ENCODE results near the gene OTUD5.
"Not testable (repeated sequence)": the region's sequence is repeated elsewhere in the genome, so short reads cannot be mapped to it uniquely, and the experiment has no call there.

Gene OTUD5

DNA sequence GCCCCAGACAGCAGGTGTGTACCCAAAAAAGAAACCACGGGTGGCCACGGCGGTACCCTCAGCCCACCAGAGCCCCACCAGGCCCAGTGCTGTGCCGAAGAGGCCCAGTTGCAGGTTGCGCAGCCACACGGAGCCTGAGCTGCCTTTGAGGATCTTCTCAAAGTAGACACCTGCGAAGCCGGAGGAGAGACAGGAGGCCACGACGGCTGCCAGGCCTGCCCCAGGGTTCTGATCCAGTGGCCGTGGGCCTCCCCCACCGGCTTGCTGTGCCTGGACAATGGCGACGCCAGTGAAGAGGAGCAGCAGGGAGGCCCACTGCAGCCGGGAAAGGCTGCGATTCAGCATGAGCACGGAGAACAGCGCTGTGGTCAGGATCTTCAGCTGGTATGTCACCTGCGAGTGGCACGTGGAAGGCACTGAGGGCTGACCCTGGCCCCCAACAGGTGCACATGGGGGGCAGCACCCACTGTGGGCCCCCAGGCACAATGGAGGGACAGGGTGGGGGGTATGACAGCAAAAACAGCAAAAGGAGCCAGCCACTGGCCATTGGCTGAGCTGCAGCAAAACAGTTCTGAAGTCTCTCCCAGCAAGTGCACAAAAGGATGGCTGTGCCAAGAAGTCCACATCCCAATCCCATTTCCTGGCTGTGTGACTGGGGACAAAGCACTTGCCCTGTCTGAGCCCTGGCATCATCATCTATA is 52.2 kb downstream of the OTUD5 start:
- no peak for DNase-seq

DNA sequence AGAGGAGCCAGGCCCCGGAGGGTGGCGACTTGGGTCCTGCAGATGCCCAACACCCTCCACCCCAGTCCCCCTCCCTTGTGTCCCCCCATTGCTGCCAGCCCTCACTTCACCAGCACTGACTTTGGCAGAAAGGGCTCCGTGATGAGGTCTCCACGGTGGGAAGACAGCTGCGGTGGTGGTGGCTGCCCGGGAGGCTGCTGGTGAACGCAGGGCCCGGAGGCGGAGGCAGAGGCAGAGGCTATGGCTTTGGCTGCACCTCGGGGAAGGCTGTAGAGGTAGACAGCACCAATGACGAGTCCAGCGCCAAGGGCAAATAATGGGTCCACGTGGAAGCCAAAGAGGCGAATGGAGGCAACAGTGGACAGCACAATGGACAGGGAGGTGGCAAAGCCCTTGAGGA is 52.8 kb downstream of the OTUD5 start:
- no peak for DNase-seq

DNA sequence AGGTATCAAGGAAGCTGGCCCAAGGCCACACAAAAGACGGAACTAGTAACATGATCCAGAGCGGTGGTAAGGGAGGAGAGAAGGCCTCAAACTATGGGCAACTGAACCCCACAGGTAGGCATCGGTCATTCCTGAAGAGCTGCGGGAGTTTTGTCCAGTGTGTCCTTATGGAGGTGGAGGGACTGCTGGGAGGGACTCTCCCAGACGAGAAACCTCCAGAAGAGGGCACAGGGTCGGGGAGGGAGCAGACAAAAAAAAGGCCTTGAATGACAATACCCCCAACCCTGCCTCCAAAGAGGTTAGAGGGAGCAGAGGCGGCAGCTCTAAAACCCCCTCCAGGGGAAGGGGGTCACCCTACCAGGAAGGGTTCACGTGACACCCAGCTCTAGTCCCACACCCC is 53.2 kb downstream of the OTUD5 start:
- DNase-seq = no peak

DNA sequence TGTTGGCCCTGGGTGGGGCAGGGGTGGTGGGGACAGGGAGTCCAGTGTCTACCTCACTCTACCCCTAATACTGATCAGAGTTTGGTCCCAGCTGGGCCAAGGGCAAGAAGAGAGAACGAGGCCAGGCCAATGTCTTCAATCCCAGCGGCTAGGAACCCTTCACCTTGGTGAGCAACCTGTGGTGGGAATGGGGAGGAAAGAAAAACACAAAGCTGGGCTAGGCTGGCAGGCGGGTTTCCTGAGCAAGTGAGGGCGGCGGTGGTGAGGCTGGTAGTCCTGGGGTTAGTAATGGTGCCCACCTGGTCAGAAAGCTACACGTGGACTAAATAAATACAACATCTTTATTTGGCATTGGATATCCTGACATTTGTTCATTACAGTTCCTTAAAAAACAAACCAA is 54.1 kb downstream of the OTUD5 start:
- DNase-seq = no peak

DNA sequence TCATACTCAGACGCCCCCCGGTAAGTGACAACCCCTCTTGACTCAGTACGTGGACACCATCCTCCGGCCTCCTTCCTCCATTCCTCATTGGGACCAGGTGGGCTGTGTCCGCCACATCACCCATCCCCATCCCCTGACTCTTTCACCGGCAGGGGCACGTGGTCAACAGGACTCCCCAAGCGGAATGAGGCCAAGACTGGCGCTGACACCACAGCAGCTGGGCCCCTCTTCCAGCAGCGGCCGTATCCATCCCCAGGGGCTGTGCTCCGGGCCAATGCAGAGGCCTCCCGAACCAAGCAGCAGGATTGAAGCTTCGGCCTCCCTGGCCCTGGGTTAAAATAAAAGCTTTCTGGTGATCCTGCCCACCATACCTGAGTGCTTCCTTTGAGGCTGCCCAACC is 54.6 kb downstream of the OTUD5 start:
- no peak for DNase-seq

DNA sequence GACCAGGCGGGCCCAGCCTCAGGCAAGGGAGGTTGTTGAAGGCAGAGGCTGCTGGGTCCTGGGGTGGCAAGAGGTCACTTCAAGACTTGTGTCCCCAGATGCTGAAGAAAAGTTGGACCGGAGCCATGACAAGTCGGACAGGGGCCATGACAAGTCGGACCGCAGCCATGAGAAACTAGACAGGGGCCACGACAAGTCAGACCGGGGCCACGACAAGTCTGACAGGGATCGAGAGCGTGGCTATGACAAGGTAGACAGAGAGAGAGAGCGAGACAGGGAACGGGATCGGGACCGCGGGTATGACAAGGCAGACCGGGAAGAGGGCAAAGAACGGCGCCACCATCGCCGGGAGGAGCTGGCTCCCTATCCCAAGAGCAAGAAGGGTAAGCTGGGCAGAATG is 55.3 kb downstream of the OTUD5 start:
- no peak for DNase-seq

GRCh38 chrX:48901069-48901468 is 56.3 kb downstream of the OTUD5 start:
- DNase-seq = no peak

DNA sequence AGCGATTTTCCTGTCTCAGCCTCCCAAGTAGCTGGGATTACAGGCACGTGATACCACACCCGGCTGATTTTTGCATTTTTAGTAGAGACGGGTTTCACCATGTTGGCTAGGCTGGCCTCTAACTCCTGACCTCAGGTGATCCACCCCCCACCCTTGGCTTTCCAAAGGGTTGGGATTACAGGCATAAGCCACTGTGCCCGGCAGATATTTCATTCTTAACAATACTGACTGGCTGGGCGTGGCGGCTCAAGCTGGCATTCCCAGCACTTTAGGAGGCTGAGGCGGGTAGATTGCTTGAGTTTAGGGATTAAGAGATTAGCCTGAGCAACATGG is 58.4 kb downstream of the OTUD5 start:
- DNase-seq = no peak

DNA sequence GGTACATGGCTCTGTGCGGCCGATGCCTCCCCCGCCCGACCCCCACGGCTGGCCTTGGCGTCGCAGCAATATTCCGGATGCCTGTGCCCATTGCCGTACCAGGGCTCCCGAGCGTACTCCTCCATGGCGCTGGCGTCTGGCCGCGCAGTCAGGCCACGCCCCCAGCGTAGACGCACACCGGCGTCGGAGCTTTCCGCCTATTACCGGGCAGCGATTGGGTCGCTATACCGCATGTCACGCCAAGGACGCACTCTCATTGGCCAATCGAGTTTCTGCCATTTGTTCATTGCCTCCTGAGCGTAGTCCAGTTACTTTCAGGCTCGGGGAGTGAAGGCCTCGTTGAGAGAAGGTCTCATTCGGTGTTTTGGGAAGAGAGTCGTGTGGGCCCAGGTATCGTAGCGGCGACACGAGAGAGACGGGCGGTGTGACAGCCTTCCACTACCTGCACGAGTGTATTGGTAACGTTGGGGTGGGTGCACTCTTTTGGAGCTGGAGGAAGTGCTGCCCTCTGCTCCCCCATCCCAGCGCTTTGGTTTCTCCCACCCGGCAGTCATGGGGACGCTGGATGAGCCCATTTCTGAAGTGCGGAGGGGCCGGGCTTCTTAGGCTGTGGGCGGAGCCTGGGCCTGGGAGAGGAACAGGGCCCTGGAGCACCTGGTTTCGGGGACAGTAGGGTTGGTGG is 59.6 kb downstream of the OTUD5 start, which contains the start of the genes PQBP1 and TIMM17B:
Gene PQBP1 (plus strand): TSS at position 306 of the 682 bp plus-strand sequence. CDS start 580 bp downstream, outside the sequence.
Gene TIMM17B (minus strand): TSS at position 144 of the 682 bp plus-strand sequence. CDS start 19 bp downstream, at position 125.
- peak; percentile 79 for DNase-seq

GRCh38 chrX:48897157-48897624 is 60.2 kb downstream of the OTUD5 start:
- DNase-seq = no peak

DNA sequence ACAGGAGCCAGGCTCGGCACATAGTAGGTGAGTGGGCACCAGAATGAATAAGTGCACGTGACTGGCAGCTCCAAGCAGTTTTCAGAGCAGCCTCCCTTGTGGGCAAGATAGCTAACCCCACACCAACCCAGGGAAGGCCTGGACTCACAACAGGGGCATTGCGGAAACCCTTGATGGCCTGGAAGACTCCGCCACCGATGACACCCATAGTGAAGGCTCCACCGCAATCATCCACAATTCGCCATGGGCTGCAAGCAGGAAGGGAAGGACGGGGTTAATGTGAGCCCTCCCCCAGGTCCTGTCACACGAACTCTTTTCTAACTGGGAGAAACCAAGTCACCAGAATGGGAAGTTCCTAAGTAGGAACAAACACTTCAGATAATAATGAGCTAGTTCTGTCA is 60.8 kb downstream of the OTUD5 start:
- DNase-seq = no peak

DNA sequence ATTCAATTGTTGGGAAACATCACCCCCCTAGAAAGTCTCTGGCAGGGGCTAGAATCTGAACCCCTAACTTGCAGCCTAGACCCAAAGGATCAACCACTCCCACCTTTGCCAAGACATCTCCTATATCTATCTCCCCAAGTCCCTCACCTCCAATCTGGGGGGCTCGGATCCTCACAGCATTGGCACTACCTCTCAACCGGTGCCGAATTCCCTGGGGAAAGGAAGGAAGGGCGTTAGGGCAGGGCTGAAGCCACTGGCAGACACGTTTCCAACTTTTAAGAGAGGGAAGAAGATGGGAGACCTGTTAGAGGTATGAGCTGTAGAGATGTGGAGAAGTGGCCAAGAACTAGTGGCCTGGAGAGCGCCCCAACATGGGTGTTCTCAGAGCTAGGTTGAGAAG is 62.5 kb downstream of the OTUD5 start:
- no peak for DNase-seq

DNA sequence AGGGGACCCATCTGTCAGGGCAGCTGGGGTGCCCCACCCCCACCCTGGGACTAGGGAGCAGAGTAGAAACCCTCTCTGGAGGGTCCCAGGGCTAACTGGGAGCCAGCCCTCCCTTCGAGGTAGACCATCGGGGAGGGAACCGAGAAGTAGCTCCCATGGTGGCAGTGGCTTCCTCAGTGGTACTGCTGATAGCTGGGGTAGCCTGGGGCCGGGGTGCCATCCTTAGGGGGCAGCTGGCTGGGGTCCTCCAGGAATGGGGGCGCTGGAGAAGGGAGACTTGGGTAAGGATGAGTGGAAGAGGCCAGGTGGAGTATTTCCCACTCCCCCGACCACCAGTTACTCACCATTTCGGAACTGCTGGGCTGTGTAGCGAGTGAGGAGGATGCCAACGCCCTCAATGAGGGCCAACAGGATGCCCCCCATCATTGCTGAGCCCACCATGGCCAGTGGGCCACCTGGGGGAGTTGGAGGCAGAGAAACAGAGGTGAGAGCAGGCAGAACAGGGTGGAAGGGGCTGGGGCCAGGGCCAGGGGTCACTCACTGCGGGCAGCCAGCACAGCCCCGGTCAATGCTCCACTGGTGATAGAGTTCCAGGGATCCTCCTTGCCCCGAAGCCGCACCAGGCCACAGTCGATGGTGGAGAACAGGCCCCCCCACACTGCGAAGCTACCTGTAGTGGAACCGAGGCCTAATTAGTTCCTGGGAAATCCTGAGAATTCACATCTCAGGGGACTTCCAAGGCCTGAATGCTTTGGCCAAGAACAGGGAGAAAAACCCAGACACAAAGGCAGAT is 63.7 kb downstream of the OTUD5 start:
- DNase-seq = no peak

DNA sequence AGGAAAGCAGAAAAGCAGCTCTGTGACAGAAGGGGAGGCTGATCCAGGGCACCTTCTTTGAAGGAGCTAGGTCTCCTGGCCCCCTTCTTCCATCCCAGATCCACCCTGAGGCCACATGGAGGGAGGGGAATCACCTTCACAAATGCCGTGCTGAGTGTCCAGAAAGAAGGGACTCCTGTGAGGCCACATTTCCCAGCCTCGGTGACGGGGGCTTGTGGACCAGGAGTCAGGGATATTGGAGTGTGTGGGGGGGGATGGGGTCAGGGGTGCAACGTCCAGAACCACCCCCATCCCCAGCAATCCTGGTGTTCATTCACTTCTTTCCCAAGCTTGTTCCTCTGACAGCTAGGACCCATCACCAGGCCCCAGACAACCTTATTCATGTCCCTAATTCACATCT is 64.5 kb downstream of the OTUD5 start:
- no peak for DNase-seq

GRCh38 chrX:48891402-48892288 is 65.8 kb downstream of the OTUD5 start:
- peak; percentile 68 for DNase-seq

- no peak for DNase-seq
Observed at GRCh38 chrX:48890934-48891401, 66.4 kb downstream of the OTUD5 start.

DNA sequence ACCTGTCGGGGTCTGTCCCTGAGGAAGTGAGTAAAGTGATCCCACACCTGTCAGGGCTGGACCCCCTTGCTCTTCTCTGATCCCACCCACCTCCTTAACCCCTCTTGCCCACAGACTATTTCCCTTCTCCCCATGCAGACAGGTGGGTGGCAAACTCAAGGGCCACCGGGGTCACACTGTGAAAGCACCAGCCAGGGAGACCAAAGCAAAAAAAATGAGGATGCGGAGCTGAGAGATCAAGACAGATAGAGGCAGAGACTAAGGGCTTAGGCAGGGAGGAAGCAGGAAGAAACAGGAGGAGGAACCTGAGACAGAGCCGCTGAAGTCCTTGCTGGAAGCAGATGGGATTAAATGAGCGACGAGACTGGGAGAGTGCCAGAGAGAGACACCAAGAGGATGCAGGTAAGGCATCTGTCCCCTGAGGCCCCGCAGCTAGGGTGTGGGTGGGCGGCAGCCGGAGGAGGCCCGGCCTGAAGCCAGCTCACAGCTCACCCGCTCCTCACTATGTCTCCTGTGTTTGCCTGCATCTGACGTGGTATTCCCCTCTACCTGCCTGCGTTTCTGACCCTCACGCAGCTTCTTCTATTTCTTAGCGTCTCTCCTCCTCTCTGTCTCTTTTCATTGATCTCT is 67.0 kb downstream of the OTUD5 start:
- no peak for DNase-seq

- not testable (repeated sequence) for DNase-seq
Observed at GRCh38 chrX:48886586-48886985, 70.8 kb downstream of the OTUD5 start.

GRCh38 chrX:48883729-48884128 is 73.7 kb downstream of the OTUD5 start:
- no peak for DNase-seq

DNA sequence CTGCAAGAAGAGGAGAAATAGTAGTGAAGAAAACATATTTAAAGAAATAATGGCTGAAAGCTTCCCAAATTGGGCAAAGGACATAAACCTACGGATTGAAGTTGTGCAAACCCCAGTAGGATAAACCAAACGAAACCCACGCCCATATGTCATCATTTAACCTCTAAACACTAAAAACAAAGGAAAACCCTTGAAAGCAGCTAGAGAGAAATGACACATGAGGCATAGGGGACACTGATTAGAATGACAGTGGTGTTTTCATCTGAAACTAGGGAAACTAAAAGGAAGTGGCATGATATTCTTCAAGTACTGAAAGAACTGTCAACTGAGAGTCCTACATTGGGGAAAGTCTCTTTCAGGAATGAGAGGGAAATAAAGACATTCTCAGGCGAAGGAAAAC is 80.5 kb downstream of the OTUD5 start:
- not testable (repeated sequence) for DNase-seq
